HepG2 (cell line): ENCODE data around the gene EEF1AKMT3. TPM values are rescaled to one million over a fixed set of nuclear protein-coding genes. Genes with fewer than 3 reads are reported as not detected.

Source experiments
- DR1 ChIP-seq: sonication (generic); formaldehyde crosslinking; IDR thresholded peaks from 2 replicates; pipeline ENCODE4 v1.8.0; 2021; ENCODE audit warnings: mild to moderate bottlenecking, missing genetic modification reagents, inconsistent platforms
- ZNF282 ChIP-seq: fragments of 450-650 bp; IDR thresholded peaks from 2 replicates; pipeline ENCODE4 v1.6.1; 2018; ENCODE audit not compliant: partially characterized antibody
- polyA plus RNA-seq, 8 experiments: library from polyadenylated mRNA; depleted of rRNA in 3 of 8; stranded (reverse) in 7 of 8; unstranded in 1 of 8; fragments of >200 nt; fragmentation: Illumina TruSeq in 4 of 8; extraction: Trizol in 4 of 8; gene quantifications; 2 replicates each; pipeline versions ENCODE4 v1.2.1 to v1.2.3, GENCODE V29; 2011 to 2016; ENCODE audit warnings: low read depth in 4 of 8, missing spikeins in 1 of 8, mixed read lengths in 1 of 8; ENCODE audit not compliant: insufficient read depth in 1 of 8
- total RNA-seq, 5 experiments: library from RNA; depleted of rRNA; stranded (reverse); fragments of >200 nt; fragmentation: Illumina TruSeq; extraction: Trizol; gene quantifications; 2 replicates each; pipeline ENCODE4 v1.2.3, GENCODE V29; 2016; ENCODE audit warnings: low read depth in 1 of 5
- TF ChIP-seq, protein P1 (sequence below), 2 experiments: fragments of 450-650 bp in 1 of 2; sonication (generic) in 1 of 2; formaldehyde crosslinking in 1 of 2; IDR thresholded peaks; 2 replicates each; pipeline versions ENCODE4 v1.6.1 to v1.8.0; 2016 to 2022; ENCODE audit warnings: antibody characterized with exemption in 1 of 2, mild to moderate bottlenecking in 1 of 2, missing genetic modification reagents in 1 of 2
- TF ChIP-seq, protein P2 (sequence below): sonication (generic); formaldehyde crosslinking; conservative IDR thresholded peaks from 2 replicates; pipeline ENCODE4 v1.4.0; 2020; ENCODE audit warnings: mild to moderate bottlenecking, missing genetic modification reagents, moderate library complexity
- TF ChIP-seq, protein P3 (sequence below): sonication (generic); formaldehyde crosslinking; conservative IDR thresholded peaks from 2 replicates; pipeline ENCODE4 v1.4.0; 2020; ENCODE audit warnings: missing genetic modification reagents
- TF ChIP-seq, protein P4 (sequence below): sonication (generic); formaldehyde crosslinking; IDR thresholded peaks from 2 replicates; pipeline ENCODE4 v1.5.1; 2020; ENCODE audit warnings: missing genetic modification reagents, mild to moderate bottlenecking, borderline replicate concordance

EEF1AKMT3 gene
- total and polyA plus RNA-seq, 2 of the 13 experiments (the other 11 are each of a cell fraction or from before 2014, with no cell fraction given), result 4.7 to 11.4 TPM

DNA sequence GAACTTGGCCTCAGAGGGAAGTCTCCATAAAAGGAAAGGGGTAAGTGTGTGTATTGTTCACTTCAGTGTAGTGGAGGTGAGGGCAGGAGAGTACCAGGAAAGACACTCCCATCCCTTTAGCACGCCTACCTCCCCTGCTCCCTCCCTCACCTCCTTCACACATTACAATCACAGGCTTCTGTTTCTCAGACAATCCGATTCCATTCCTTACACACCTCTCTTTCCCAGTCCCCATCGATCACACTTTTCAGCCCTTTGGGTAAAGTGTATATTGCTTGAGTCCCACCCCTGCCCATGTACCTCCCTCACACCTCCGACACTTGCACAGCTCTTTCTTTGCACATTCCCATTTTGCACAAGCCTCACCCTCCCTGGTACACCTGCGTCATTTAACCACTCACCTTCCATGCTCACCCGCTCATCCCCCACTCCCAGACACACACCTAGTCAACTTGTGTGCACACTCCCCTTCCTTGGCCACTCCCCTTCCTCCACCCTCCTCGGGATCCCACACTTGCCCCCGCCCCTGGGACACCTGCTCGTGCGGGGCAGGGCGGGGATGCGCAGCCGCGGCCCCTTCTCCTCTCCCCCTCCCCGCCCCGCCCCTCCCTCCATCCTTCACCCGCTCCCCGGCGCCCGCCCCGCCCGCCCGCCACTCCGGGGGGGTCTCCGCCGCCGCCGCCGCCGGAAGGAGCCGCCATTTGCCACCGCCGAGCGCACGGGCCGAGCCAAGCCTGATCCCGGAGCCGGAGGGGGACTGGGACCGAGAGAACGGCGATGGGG, 17.8 kb upstream of the EEF1AKMT3 start, which contains the start of gene MARCHF9 (continued):
- TF ChIP-seq, protein P1, sequence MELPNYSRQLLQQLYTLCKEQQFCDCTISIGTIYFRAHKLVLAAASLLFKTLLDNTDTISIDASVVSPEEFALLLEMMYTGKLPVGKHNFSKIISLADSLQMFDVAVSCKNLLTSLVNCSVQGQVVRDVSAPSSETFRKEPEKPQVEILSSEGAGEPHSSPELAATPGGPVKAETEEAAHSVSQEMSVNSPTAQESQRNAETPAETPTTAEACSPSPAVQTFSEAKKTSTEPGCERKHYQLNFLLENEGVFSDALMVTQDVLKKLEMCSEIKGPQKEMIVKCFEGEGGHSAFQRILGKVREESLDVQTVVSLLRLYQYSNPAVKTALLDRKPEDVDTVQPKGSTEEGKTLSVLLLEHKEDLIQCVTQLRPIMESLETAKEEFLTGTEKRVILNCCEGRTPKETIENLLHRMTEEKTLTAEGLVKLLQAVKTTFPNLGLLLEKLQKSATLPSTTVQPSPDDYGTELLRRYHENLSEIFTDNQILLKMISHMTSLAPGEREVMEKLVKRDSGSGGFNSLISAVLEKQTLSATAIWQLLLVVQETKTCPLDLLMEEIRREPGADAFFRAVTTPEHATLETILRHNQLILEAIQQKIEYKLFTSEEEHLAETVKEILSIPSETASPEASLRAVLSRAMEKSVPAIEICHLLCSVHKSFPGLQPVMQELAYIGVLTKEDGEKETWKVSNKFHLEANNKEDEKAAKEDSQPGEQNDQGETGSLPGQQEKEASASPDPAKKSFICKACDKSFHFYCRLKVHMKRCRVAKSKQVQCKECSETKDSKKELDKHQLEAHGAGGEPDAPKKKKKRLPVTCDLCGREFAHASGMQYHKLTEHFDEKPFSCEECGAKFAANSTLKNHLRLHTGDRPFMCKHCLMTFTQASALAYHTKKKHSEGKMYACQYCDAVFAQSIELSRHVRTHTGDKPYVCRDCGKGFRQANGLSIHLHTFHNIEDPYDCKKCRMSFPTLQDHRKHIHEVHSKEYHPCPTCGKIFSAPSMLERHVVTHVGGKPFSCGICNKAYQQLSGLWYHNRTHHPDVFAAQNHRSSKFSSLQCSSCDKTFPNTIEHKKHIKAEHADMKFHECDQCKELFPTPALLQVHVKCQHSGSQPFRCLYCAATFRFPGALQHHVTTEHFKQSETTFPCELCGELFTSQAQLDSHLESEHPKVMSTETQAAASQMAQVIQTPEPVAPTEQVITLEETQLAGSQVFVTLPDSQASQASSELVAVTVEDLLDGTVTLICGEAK (IDR thresholded peaks at IDR 0.05), result no peak
- TF ChIP-seq, protein P1 (CRISPR knock-in tag; IDR thresholded peaks at IDR 0.05), result no peak
- TF ChIP-seq, protein P2, sequence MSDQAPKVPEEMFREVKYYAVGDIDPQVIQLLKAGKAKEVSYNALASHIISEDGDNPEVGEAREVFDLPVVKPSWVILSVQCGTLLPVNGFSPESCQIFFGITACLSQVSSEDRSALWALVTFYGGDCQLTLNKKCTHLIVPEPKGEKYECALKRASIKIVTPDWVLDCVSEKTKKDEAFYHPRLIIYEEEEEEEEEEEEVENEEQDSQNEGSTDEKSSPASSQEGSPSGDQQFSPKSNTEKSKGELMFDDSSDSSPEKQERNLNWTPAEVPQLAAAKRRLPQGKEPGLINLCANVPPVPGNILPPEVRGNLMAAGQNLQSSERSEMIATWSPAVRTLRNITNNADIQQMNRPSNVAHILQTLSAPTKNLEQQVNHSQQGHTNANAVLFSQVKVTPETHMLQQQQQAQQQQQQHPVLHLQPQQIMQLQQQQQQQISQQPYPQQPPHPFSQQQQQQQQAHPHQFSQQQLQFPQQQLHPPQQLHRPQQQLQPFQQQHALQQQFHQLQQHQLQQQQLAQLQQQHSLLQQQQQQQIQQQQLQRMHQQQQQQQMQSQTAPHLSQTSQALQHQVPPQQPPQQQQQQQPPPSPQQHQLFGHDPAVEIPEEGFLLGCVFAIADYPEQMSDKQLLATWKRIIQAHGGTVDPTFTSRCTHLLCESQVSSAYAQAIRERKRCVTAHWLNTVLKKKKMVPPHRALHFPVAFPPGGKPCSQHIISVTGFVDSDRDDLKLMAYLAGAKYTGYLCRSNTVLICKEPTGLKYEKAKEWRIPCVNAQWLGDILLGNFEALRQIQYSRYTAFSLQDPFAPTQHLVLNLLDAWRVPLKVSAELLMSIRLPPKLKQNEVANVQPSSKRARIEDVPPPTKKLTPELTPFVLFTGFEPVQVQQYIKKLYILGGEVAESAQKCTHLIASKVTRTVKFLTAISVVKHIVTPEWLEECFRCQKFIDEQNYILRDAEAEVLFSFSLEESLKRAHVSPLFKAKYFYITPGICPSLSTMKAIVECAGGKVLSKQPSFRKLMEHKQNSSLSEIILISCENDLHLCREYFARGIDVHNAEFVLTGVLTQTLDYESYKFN (CRISPR knock-in tag), result no peak
- TF ChIP-seq, protein P3, sequence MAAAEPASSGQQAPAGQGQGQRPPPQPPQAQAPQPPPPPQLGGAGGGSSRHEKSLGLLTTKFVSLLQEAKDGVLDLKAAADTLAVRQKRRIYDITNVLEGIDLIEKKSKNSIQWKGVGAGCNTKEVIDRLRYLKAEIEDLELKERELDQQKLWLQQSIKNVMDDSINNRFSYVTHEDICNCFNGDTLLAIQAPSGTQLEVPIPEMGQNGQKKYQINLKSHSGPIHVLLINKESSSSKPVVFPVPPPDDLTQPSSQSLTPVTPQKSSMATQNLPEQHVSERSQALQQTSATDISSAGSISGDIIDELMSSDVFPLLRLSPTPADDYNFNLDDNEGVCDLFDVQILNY (CRISPR knock-in tag), result no peak
- TF ChIP-seq DR1 (CRISPR knock-in tag) (no peak), ZNF282 (no peak)
- TF ChIP-seq, protein P4, sequence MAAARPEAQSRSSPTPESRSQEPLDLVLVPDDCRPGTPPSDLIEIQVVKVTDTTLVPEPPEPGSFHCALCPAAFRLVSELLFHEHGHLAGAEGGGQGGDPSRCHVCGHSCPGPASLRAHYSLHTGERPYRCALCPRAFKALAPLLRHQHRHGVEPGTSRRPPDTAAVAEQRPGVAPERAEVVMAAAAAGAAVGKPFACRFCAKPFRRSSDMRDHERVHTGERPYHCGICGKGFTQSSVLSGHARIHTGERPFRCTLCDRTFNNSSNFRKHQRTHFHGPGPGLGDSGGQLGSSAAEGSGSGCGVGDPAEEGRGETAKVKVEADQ, result no peak
